GM19468 (cell line): ENCODE data around the gene INSC.
A peak's percentile ranks its signal among the peaks of the same experiment; 100 is the strongest.
"Not testable (repeated sequence)": the region's sequence is repeated elsewhere in the genome, so short reads cannot be mapped to it uniquely, and the experiment has no call there.

Experiments
- ATAC-seq: cut with Tn5 transposase; IDR thresholded peaks from one replicate; pipeline ENCODE4 v1.9.1; 2021; ENCODE audit warnings: mild to moderate bottlenecking, moderate library complexity, moderate number of reproducible peaks; ENCODE audit not compliant: unreplicated experiment; ENCODE audit errors: extremely low read depth

INSC gene

GRCh38 chr11:15114501-15115475 is at the start of gene INSC:
Gene INSC (plus strand): TSS chr11:15114923. CDS start chr11:15149175, 34,252 bp downstream.
- ATAC-seq: no peak

- ATAC-seq: not testable (repeated sequence)
These were observed 45.0 kb upstream of the INSC start for GRCh38 chr11:15069751-15070150.

GRCh38 chr11:15071556-15072255 is 43.0 kb upstream of the INSC start:
- ATAC-seq: no peak

GRCh38 chr11:15072551-15073143 is 42.1 kb upstream of the INSC start:
- no peak for ATAC-seq

- no peak for ATAC-seq
These were observed 41.1 kb upstream of the INSC start, which contains the start of gene CALCB for GRCh38 chr11:15073361-15074205. Gene CALCB (plus strand): TSS chr11:15073593. CDS start chr11:15074719, 1,126 bp downstream.

- ATAC-seq: peak; percentile 87
These were observed 40.2 kb upstream of the INSC start for GRCh38 chr11:15074206-15075161.

GRCh38 chr11:15075162-15075526 is 39.6 kb upstream of the INSC start:
- ATAC-seq: no peak

- ATAC-seq: no peak
These were observed 23.5 kb upstream of the INSC start for GRCh38 chr11:15091175-15091574.

- ATAC-seq: no peak
These were observed 23.1 kb upstream of the INSC start for GRCh38 chr11:15091625-15092024.

- ATAC-seq: peak; percentile 68
These were observed 21.3 kb upstream of the INSC start for GRCh38 chr11:15093432-15093831.

- ATAC-seq: no peak
These were observed 18.9 kb upstream of the INSC start for GRCh38 chr11:15095736-15096228.

GRCh38 chr11:15097411-15097810 is 17.3 kb upstream of the INSC start:
- ATAC-seq: no peak

- ATAC-seq: no peak
These were observed 15.5 kb upstream of the INSC start for GRCh38 chr11:15099267-15099666.

GRCh38 chr11:15101072-15101709 is 13.5 kb upstream of the INSC start:
- no peak for ATAC-seq

GRCh38 chr11:15104166-15104565 is 10.6 kb upstream of the INSC start:
- no peak for ATAC-seq

- no peak for ATAC-seq
These were observed 8.3 kb upstream of the INSC start for GRCh38 chr11:15106201-15106965.

GRCh38 chr11:15107730-15108515 is 6.8 kb upstream of the INSC start:
- ATAC-seq: peak; percentile 84
